A549 (cell line): ENCODE data around the gene PLEKHA7. TPM values are rescaled to one million over a fixed set of nuclear protein-coding genes. Genes with fewer than 3 reads are reported as not detected.

Experiments used
- ATAC-seq, 2 experiments: fragments of 200-7000 bp in 1 of 2; fragments of >200 bp in 1 of 2; cut with Nextera tagmentation in 1 of 2; cut with Tn5 transposase in 1 of 2; 3 replicates each; pipeline versions ENCODE4 v1.8.0 to v1.9.1; 2018 to 2020; ENCODE audit warnings: mild to moderate bottlenecking in 1 of 2, moderate library complexity in 1 of 2
- CTCF ChIA-PET: fragments of 300-600 bp; sonication (Branson Sonifier 250); formaldehyde crosslinking; extraction: SDS; loops from one replicate; lab custom pipeline; 2021; ENCODE audit warnings: antibody characterized with exemption, inconsistent platforms; lab: Yijun Ruan, JAX
- POLR2A ChIA-PET: fragments of 350-600 bp; formaldehyde crosslinking; extraction: SDS; loops from one replicate; lab custom pipeline; 2021; ENCODE audit warnings: antibody characterized with exemption, inconsistent platforms; lab: Yijun Ruan, JAX
- DNase-seq, 2 experiments: peaks; one replicate each; pipeline versions ENCODE4 v3.0.0 to v3.0.0-alpha.2; 2011 to 2016; ENCODE audit warnings: low read depth in 1 of 2, low spot score in 1 of 2
- FAIRE-seq: peaks from 2 replicates; lab custom pipeline; 2011; peaks lifted over from hg19 to GRCh38; lab: Jason Lieb, UNC
- H3K27ac ChIP-seq, 2 experiments: fragments of >200 bp; sonication (Bioruptor Twin); formaldehyde crosslinking; 3 replicates each; pipeline ENCODE4 v1.5.1; 2016 to 2017
- H3K4me1 ChIP-seq: fragments of >200 bp; sonication (Bioruptor Twin); formaldehyde crosslinking; 3 replicates; pipeline ENCODE4 v1.6.1; 2016
- H3K4me2 ChIP-seq: fragments of >200 bp; sonication (Bioruptor Twin); formaldehyde crosslinking; 3 replicates; pipeline ENCODE4 v1.6.1; 2016
- H3K4me3 ChIP-seq: fragments of >200 bp; sonication (Bioruptor Twin); formaldehyde crosslinking; 3 replicates; pipeline ENCODE4 v1.5.1; 2016
- H3K9me3 ChIP-seq: fragments of >200 bp; sonication (Bioruptor Twin); formaldehyde crosslinking; 3 replicates; pipeline ENCODE4 v1.6.1; 2016
- BCL3 ChIP-seq: fragments of >200 bp; sonication (Bioruptor Twin); formaldehyde crosslinking; IDR thresholded peaks from 3 replicates; pipeline ENCODE4 v1.6.1; 2016
- CBX2 ChIP-seq: fragments of 200-600 bp; sonication (generic); IDR thresholded peaks from 2 replicates; pipeline ENCODE4 v1.6.1; 2016; ENCODE audit warnings: low read depth, mild to moderate bottlenecking, borderline replicate concordance
- CBX8 ChIP-seq: fragments of 200-600 bp; sonication (generic); IDR thresholded peaks from 2 replicates; pipeline ENCODE4 v1.6.1; 2016
- CEBPB ChIP-seq, 2 experiments: fragments of >200 bp in 1 of 2; sonication (Bioruptor Twin) in 1 of 2; formaldehyde crosslinking in 1 of 2; IDR thresholded peaks; 2 replicates each; pipeline ENCODE4 v1.6.1; 2012 to 2016
- EHF ChIP-seq: fragments of 250-450 bp; sonication (Bioruptor Pico); IDR thresholded peaks from 2 replicates; pipeline ENCODE4 v1.5.0; 2020; ENCODE audit warnings: mild to moderate bottlenecking
- EP300 ChIP-seq, 2 experiments: fragments of >200 bp; sonication (Bioruptor Twin); formaldehyde crosslinking; IDR thresholded peaks; 2 replicates in 1 of 2; 3 replicates in 1 of 2; pipeline ENCODE4 v1.6.1; 2016 to 2017
- FOSB ChIP-seq: fragments of 250-450 bp; sonication (Bioruptor Pico); IDR thresholded peaks from 2 replicates; pipeline ENCODE4 v1.5.0; 2020; ENCODE audit warnings: mild to moderate bottlenecking, moderate library complexity
- FOSL2 ChIP-seq, 2 experiments: fragments of 450-650 bp in 1 of 2; fragments of >200 bp in 1 of 2; sonication (Bioruptor Twin) in 1 of 2; formaldehyde crosslinking; IDR thresholded peaks; 2 replicates each; pipeline versions ENCODE4 v1.5.0 to v1.6.1; 2016 to 2020; ENCODE audit warnings: mild to moderate bottlenecking in 1 of 2, moderate library complexity in 1 of 2
- GATA3 ChIP-seq: IDR thresholded peaks from 2 replicates; pipeline ENCODE4 v1.6.1; 2012; ENCODE audit warnings: borderline replicate concordance
- HES2 ChIP-seq: fragments of >200 bp; sonication (Bioruptor Twin); formaldehyde crosslinking; IDR thresholded peaks from 2 replicates; pipeline ENCODE4 v1.6.1; 2016
- HOXA7 ChIP-seq: fragments of 250-450 bp; sonication (Bioruptor Pico); IDR thresholded peaks from 2 replicates; pipeline ENCODE4 v1.5.0; 2020; ENCODE audit warnings: mild to moderate bottlenecking, moderate library complexity
- HOXB13 ChIP-seq: fragments of 250-450 bp; sonication (Bioruptor Pico); IDR thresholded peaks from 2 replicates; pipeline ENCODE4 v1.5.0; 2020; ENCODE audit warnings: low read depth, mild to moderate bottlenecking, moderate library complexity
- HOXB5 ChIP-seq: fragments of 250-450 bp; sonication (Bioruptor Pico); IDR thresholded peaks from 2 replicates; pipeline ENCODE4 v1.5.0; 2020; ENCODE audit warnings: mild to moderate bottlenecking, moderate library complexity
- JUN ChIP-seq, 2 experiments: fragments of >200 bp; sonication (Bioruptor Twin); formaldehyde crosslinking; IDR thresholded peaks; 2 replicates in 1 of 2; 3 replicates in 1 of 2; pipeline ENCODE4 v1.6.1; 2016 to 2017
- KDM5A ChIP-seq: fragments of 200-600 bp; sonication (generic); IDR thresholded peaks from 2 replicates; pipeline ENCODE4 v1.6.1; 2016; ENCODE audit warnings: antibody characterized with exemption, mild to moderate bottlenecking
- MAFK ChIP-seq: fragments of 450-650 bp; IDR thresholded peaks from 2 replicates; pipeline ENCODE4 v1.6.1; 2014; ENCODE audit not compliant: partially characterized antibody
- RARB ChIP-seq: fragments of 250-450 bp; sonication (Bioruptor Pico); IDR thresholded peaks from 2 replicates; pipeline ENCODE4 v1.8.0; 2021; ENCODE audit warnings: mild to moderate bottlenecking, moderate library complexity
- RNF2 ChIP-seq: fragments of 200-600 bp; sonication (generic); IDR thresholded peaks from 2 replicates; pipeline ENCODE4 v1.6.1; 2016; ENCODE audit warnings: low read depth, mild to moderate bottlenecking, antibody characterized with exemption, moderate library complexity, borderline replicate concordance
- SMC3 ChIP-seq: fragments of >200 bp; sonication (Bioruptor Twin); formaldehyde crosslinking; IDR thresholded peaks from 3 replicates; pipeline ENCODE4 v1.6.1; 2018; ENCODE audit warnings: inconsistent platforms
- ZC3H11A ChIP-seq: fragments of 450-650 bp; IDR thresholded peaks from 2 replicates; pipeline ENCODE4 v1.6.1; 2014; ENCODE audit warnings: antibody characterized with exemption, mild to moderate bottlenecking
- ZFP36 ChIP-seq: fragments of 450-650 bp; IDR thresholded peaks from 2 replicates; pipeline ENCODE4 v1.6.1; 2014; ENCODE audit warnings: borderline replicate concordance; ENCODE audit not compliant: partially characterized antibody
- WGBS: methylation state at CpG from one replicate; pipeline ENCODE4 v1.1.6; 2017; ENCODE audit errors: missing lambda C conversion rate; 5-methylcytosine and 5-hydroxymethylcytosine counted together
- polyA plus RNA-seq, 4 experiments: library from polyadenylated mRNA; depleted of rRNA in 3 of 4; stranded (reverse); fragments of >200 nt; fragmentation: RNase III in 1 of 4; extraction: RNeasy Plus Mini Kit Qiagen cat#74134 plus additional on column Dnase treatment in 1 of 4; gene quantifications; 2 replicates in 3 of 4; 3 replicates in 1 of 4; pipeline ENCODE4 v1.2.3, GENCODE V29; 2011 to 2017
- TF ChIP-seq, protein P1 (sequence below): fragments of 250-450 bp; sonication (Bioruptor Pico); IDR thresholded peaks from 2 replicates; pipeline ENCODE4 v1.5.0; 2020; ENCODE audit warnings: low read depth, mild to moderate bottlenecking, moderate library complexity
- TF ChIP-seq, protein P2 (sequence below): IDR thresholded peaks from 2 replicates; pipeline ENCODE4 v1.6.1; 2012

Gene PLEKHA7
- polyA plus RNA-seq, 2 of the 4 experiments (the other 2 are of a cell fraction), result 8.7 to 13.8 TPM

GRCh38 chr11:16797776-16798175 is 216.4 kb downstream of the PLEKHA7 start:
- FAIRE-seq (no peak), DNase-seq (no peak), ATAC-seq (no peak)
- TF ChIP-seq, protein P1, sequence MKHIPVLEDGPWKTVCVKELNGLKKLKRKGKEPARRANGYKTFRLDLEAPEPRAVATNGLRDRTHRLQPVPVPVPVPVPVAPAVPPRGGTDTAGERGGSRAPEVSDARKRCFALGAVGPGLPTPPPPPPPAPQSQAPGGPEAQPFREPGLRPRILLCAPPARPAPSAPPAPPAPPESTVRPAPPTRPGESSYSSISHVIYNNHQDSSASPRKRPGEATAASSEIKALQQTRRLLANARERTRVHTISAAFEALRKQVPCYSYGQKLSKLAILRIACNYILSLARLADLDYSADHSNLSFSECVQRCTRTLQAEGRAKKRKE, result no peak
- TF ChIP-seq CBX2 (no peak), CEBPB (IDR thresholded peaks at IDR 0.05) (no peak), RNF2 (no peak), HOXB13 (CRISPR knock-in tag) (no peak), EP300 (IDR thresholded peaks at IDR 0.05) (no peak), FOSB (no peak), BCL3 (no peak), ZFP36 (no peak)
- H3K9me3 ChIP-seq, result no peaks in the 10 kb centered on the region
- no peak overlapping the region for H3K4me2 ChIP-seq
- 91% methylated on average over 3 of the region's 3 CpGs for WGBS
- POLR2A ChIA-PET, result no interaction called here
- CTCF ChIA-PET, result interaction anchor here (0.9 to 2.8 kb wide), 5 partner anchors 9 to 36 kb away, joined by 3 to 11 read pairs (median 9); no protein-coding TSS in a partner anchor
- H3K27ac ChIP-seq, result no peak overlapping the region
- no peaks in the 10 kb centered on the region for H3K4me1 ChIP-seq
- H3K4me3 ChIP-seq, result no peak overlapping the region

DNA sequence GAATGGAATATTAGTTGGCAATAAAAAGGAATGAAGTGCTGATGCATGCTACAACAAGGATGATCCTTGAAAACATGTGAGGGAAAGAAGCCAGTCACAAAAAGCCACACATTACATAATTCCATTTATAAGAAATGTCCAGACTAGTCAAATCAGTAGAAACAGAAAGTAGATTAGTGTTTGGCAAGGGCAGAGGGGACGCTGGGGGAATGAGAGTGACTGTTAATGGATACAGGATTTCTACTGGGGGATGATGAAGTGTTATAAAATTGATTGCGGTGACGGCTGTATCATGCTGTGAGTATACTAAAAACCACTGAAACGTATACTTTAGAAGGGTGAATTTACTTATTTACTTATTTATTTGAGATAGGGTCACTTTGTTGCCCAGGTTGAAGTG is 217.9 kb downstream of the PLEKHA7 start:
- POLR2A ChIA-PET, result no interaction called here
- H3K9me3 ChIP-seq, result no peaks in the 10 kb centered on the region
- no peak for ATAC-seq
- TF ChIP-seq HES2 (no peak), SMC3 (no peak), MAFK (no peak), RNF2 (no peak), HOXB13 (CRISPR knock-in tag) (no peak), EHF (CRISPR knock-in tag) (no peak), FOSB (no peak), ZC3H11A (no peak)
- TF ChIP-seq, protein P2, sequence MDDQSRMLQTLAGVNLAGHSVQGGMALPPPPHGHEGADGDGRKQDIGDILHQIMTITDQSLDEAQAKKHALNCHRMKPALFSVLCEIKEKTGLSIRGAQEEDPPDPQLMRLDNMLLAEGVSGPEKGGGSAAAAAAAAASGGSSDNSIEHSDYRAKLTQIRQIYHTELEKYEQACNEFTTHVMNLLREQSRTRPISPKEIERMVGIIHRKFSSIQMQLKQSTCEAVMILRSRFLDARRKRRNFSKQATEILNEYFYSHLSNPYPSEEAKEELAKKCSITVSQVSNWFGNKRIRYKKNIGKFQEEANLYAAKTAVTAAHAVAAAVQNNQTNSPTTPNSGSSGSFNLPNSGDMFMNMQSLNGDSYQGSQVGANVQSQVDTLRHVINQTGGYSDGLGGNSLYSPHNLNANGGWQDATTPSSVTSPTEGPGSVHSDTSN, result no peak
- no peak overlapping the region for H3K4me2 ChIP-seq
- no peak for FAIRE-seq
- no peak for DNase-seq
- H3K4me3 ChIP-seq, result no peak overlapping the region
- H3K27ac ChIP-seq, result no peak overlapping the region
- WGBS, result 93% methylated on average over 4 of the region's 4 CpGs
- peaks cover 13% of the 10 kb centered on the region for H3K4me1 ChIP-seq
- CTCF ChIA-PET, result interaction anchor here (1.1 to 2.8 kb wide), 5 partner anchors 8 to 24 kb away, joined by 4 to 11 read pairs (median 9); no protein-coding TSS in a partner anchor

DNA sequence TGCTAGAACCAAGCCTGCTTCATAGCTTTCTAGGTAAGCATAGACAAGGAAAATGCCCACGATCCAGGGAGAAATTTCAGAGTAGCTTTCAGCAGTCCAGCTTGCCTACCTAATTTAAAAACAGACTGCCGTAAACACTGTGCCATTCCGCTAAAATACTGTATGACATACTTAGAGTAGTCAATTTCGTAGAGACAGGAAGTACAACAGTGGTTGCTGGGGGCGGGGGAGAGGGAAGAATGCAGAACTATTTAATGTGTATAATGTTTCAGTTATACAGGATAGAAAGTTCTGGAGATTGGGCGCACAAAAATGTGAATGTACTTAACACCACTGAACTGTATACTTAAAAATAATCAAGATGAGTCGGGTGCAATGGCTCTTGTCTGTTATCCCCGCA is 219.1 kb downstream of the PLEKHA7 start:
- DNase-seq (no peak), ATAC-seq (no peak), FAIRE-seq (no peak)
- no peaks in the 10 kb centered on the region for H3K9me3 ChIP-seq
- no peak overlapping the region for H3K4me2 ChIP-seq
- no peak overlapping the region for H3K27ac ChIP-seq
- peaks cover 18% of the 10 kb centered on the region for H3K4me1 ChIP-seq
- no peak for TF ChIP-seq FOSL2 (IDR thresholded peaks at IDR 0.05)
- TF ChIP-seq FOSL2 (CRISPR knock-in tag; IDR thresholded peaks at IDR 0.05), result no peak
- no peak for TF ChIP-seq KDM5A
- TF ChIP-seq CEBPB (IDR thresholded peaks at IDR 0.05), result no peak
- TF ChIP-seq GATA3, result no peak
- TF ChIP-seq HOXA7 (CRISPR knock-in tag), result no peak
- no peak for TF ChIP-seq MAFK
- TF ChIP-seq HOXB13 (CRISPR knock-in tag), result no peak
- no peak for TF ChIP-seq CBX8
- TF ChIP-seq HES2, result no peak
- TF ChIP-seq JUN (IDR thresholded peaks at IDR 0.05), result no peak
- TF ChIP-seq HOXB5 (CRISPR knock-in tag), result no peak
- TF ChIP-seq RNF2, result no peak
- no peak for TF ChIP-seq RARB (CRISPR knock-in tag)
- POLR2A ChIA-PET, result no interaction called here
- H3K4me3 ChIP-seq, result no peak overlapping the region
- 94% methylated on average over 8 of the region's 8 CpGs for WGBS
- CTCF ChIA-PET, result interaction anchor here (0.7 to 3.2 kb wide), 5 partner anchors 8 to 202 kb away, joined by 3 to 17 read pairs (median 4); no protein-coding TSS in a partner anchor
